Measurements from ENCODE around the gene THRB. TPM values are rescaled to one million over a fixed set of nuclear protein-coding genes. Genes with fewer than 3 reads are reported as not detected.

The THRB gene
- total and polyA plus RNA-seq, 4 experiments from 2014 or later: 0.03 TPM; not detected in 3

- H3K27ac ChIP-seq (ENCODE audit: low read depth, low read length): no peak overlapping the region
- Mint-ChIP-seq H3K4me3 (no peak overlapping the region), H3K4me1 (no peaks in the 10 kb centered on the region), H3K27ac (no peak overlapping the region), H3K9me3 (peaks cover 0 to 1% (median 0%) of the 10 kb centered on the region in 8 donors), H3K36me3 (no peaks in the 10 kb centered on the region), H3K27me3 (peaks cover 0 to 2% of the 10 kb centered on the region in 2 donors)
- H3K27me3 ChIP-seq (ENCODE audit: insufficient read depth, low read length): no peaks in the 10 kb centered on the region
- POLR2A ChIA-PET (ENCODE audit: partially characterized antibody): no interaction called here
- H3K36me3 ChIP-seq (ENCODE audit: insufficient read depth, low read length): no peaks in the 10 kb centered on the region
- H3K9me3 ChIP-seq (ENCODE audit: control insufficient read depth in 1 of 2, low read length in 2 of 2): no peaks in the 10 kb centered on the region
- DNase-seq: no peak
- H3K4me3 ChIP-seq (ENCODE audit: low read length in 2 of 2): no peak overlapping the region
- H3K4me1 ChIP-seq (ENCODE audit: insufficient read depth, low read length): no peaks in the 10 kb centered on the region
- intact Hi-C loops (cut with micrococcal nuclease): no loop called here
- CTCF ChIA-PET (ENCODE audit: partially characterized antibody): no interaction called here
These were observed 355.8 kb downstream of the THRB start for GRCh38 chr3:24138876-24139256.

DNA sequence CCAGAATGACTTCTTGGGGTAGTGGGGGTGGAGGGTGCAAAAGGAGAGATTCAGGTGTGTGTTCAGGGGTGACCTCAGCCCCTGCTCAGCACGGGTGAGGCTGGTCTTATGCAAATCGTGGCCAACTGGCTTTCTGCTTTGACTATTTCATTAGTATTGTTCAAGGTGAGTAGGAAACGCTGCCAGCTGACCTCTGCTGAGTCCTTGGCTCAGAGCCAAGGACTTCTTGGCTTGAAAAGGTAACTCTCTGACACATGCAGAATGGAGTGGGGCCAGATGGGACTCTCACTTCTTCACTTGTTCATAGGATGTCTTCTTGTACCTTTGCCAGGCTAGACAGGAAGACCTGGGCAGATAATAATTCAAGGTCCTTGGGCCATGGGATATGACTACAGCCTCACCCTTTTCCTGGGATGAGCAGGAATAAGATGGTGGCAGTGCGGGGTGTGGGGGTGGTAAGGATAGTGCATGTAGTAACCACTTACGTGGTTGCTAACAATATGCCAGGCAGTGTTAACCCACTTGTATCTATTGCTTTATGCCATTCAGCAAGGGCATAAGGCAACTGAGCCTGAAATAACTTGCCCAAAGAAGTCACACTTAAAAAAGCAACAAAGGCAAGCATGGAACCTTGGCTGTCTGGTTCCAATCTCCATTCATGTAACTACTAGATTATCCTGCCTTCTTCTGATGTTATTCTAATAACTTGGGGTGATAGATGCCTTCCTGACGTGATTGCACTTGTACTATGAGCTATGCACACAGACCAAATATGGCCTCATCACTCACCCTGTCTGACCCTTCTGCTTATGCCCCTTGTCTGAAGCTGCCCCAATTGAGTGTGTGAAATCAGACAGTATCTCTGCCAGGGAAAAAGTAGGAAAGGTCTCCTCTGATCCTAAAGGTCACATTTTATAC is 356.4 kb downstream of the THRB start:
- POLR2A ChIA-PET (ENCODE audit: partially characterized antibody): no interaction called here
- intact Hi-C loops (cut with micrococcal nuclease): no loop called here
- peaks cover 0 to 1% (median 0%) of the 10 kb centered on the region in 8 donors for H3K9me3 Mint-ChIP-seq
- peaks cover 1 to 2% of the 10 kb centered on the region in 2 donors for H3K27me3 Mint-ChIP-seq
- DNase-seq: no peak
- CTCF ChIA-PET (ENCODE audit: partially characterized antibody): no interaction called here
- H3K4me1 ChIP-seq (ENCODE audit: insufficient read depth, low read length): no peaks in the 10 kb centered on the region
- no peak overlapping the region for H3K4me3 ChIP-seq (ENCODE audit: low read length in 2 of 2)
- no peaks in the 10 kb centered on the region for H3K36me3 ChIP-seq (ENCODE audit: insufficient read depth, low read length)
- no peak overlapping the region for H3K27ac ChIP-seq (ENCODE audit: low read depth, low read length)
- H3K4me1 Mint-ChIP-seq: no peaks in the 10 kb centered on the region
- H3K36me3 Mint-ChIP-seq: no peaks in the 10 kb centered on the region
- H3K27ac Mint-ChIP-seq: no peak overlapping the region
- H3K9me3 ChIP-seq (ENCODE audit: control insufficient read depth in 1 of 2, low read length in 2 of 2): no peaks in the 10 kb centered on the region
- H3K4me3 Mint-ChIP-seq: no peak overlapping the region
- no peaks in the 10 kb centered on the region for H3K27me3 ChIP-seq (ENCODE audit: insufficient read depth, low read length)

DNA sequence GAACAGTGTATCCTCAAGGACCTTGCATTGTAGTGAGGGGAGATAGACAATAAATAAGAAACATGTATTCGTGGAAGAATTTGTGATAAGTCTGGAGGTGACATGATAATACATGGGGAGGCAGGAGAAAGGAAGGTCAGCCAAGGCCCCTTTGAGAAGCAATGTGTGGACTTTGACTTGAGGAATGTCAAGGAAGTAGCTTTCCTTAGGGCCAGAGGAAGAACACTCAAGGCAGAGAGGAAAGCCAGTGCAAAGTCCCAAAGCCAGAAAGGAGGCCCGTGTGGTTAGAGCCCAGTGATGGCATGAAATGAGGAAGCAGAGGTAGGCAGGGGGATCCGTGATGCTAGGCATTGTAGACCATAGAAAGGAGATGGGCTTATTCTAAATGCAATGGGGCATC is 357.3 kb downstream of the THRB start:
- Mint-ChIP-seq H3K36me3 (no peaks in the 10 kb centered on the region), H3K4me1 (no peaks in the 10 kb centered on the region), H3K27ac (no peak overlapping the region), H3K9me3 (peaks cover 0 to 1% (median 0%) of the 10 kb centered on the region in 8 donors), H3K27me3 (peaks cover 1 to 2% of the 10 kb centered on the region in 2 donors), H3K4me3 (no peak overlapping the region)
- Histone ChIP-seq H3K27me3 (ENCODE audit: insufficient read depth, low read length) (no peaks in the 10 kb centered on the region), H3K27ac (ENCODE audit: low read depth, low read length) (no peak overlapping the region), H3K4me3 (ENCODE audit: low read length in 2 of 2) (no peak overlapping the region), H3K9me3 (ENCODE audit: control insufficient read depth in 1 of 2, low read length in 2 of 2) (no peaks in the 10 kb centered on the region), H3K4me1 (ENCODE audit: insufficient read depth, low read length) (no peaks in the 10 kb centered on the region), H3K36me3 (ENCODE audit: insufficient read depth, low read length) (no peaks in the 10 kb centered on the region)
- ChIA-PET CTCF (ENCODE audit: partially characterized antibody) (no interaction called here), POLR2A (ENCODE audit: partially characterized antibody) (no interaction called here)
- intact Hi-C loops (cut with micrococcal nuclease): no loop called here
- no peak for DNase-seq

- ChIA-PET CTCF (ENCODE audit: partially characterized antibody) (interaction anchor here (1.0 kb wide), 1 partner anchor 10 kb away, joined by 3 read pairs; no protein-coding TSS in a partner anchor), POLR2A (ENCODE audit: partially characterized antibody) (no interaction called here)
- Histone ChIP-seq H3K27me3 (ENCODE audit: insufficient read depth, low read length) (no peaks in the 10 kb centered on the region), H3K4me1 (ENCODE audit: insufficient read depth, low read length) (no peaks in the 10 kb centered on the region), H3K4me3 (ENCODE audit: low read length in 2 of 2) (no peak overlapping the region), H3K9me3 (ENCODE audit: control insufficient read depth in 1 of 2, low read length in 2 of 2) (no peaks in the 10 kb centered on the region), H3K36me3 (ENCODE audit: insufficient read depth, low read length) (no peaks in the 10 kb centered on the region), H3K27ac (ENCODE audit: low read depth, low read length) (no peak overlapping the region)
- H3K36me3 Mint-ChIP-seq: no peaks in the 10 kb centered on the region
- no peak for DNase-seq
- no peak overlapping the region for H3K27ac Mint-ChIP-seq
- H3K4me3 Mint-ChIP-seq: no peak overlapping the region
- peaks cover 0 to 1% (median 0%) of the 10 kb centered on the region in 8 donors for H3K9me3 Mint-ChIP-seq
- peaks cover 1 to 2% of the 10 kb centered on the region in 2 donors for H3K27me3 Mint-ChIP-seq
- no peaks in the 10 kb centered on the region for H3K4me1 Mint-ChIP-seq
- intact Hi-C loops (cut with micrococcal nuclease): no loop called here
These were observed 357.9 kb downstream of the THRB start for GRCh38 chr3:24136624-24137310.

GRCh38 chr3:24135280-24135679 is 359.4 kb downstream of the THRB start:
- H3K9me3 Mint-ChIP-seq: peaks cover 0 to 1% (median 0%) of the 10 kb centered on the region in 8 donors
- Histone ChIP-seq H3K27ac (ENCODE audit: low read depth, low read length) (no peak overlapping the region), H3K27me3 (ENCODE audit: insufficient read depth, low read length) (no peaks in the 10 kb centered on the region), H3K9me3 (ENCODE audit: control insufficient read depth in 1 of 2, low read length in 2 of 2) (no peaks in the 10 kb centered on the region), H3K36me3 (ENCODE audit: insufficient read depth, low read length) (no peaks in the 10 kb centered on the region), H3K4me1 (ENCODE audit: insufficient read depth, low read length) (no peaks in the 10 kb centered on the region), H3K4me3 (ENCODE audit: low read length in 2 of 2) (no peak overlapping the region)
- H3K4me3 Mint-ChIP-seq: no peak overlapping the region
- H3K27ac Mint-ChIP-seq: no peak overlapping the region
- intact Hi-C loops (cut with micrococcal nuclease): no loop called here
- no peak for DNase-seq
- ChIA-PET POLR2A (ENCODE audit: partially characterized antibody) (no interaction called here), CTCF (ENCODE audit: partially characterized antibody) (no interaction called here)
- peaks cover 0 to 1% of the 10 kb centered on the region in 2 donors for H3K27me3 Mint-ChIP-seq
- H3K4me1 Mint-ChIP-seq: no peaks in the 10 kb centered on the region
- no peaks in the 10 kb centered on the region for H3K36me3 Mint-ChIP-seq

DNA sequence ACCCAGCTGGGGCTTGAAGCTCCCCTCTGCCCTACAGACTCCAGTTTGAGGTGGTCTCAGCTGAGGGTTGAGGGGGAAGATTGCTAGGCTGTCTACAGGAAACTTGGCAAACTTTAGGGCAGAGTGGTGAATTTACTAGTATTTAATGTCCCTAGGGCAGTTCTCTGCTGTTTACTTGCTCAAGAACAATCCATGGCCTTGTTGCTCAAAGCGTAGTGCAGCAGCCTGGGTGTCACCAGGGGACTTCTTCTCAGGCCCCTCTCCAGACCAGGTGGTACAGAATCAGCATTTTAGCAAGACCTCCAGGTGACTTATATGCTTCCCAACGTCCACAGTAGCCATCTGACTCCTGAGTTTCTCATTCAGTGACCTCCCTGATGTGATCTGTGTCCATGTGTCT is 360.7 kb downstream of the THRB start:
- intact Hi-C loops (cut with micrococcal nuclease): no loop called here
- no peaks in the 10 kb centered on the region for H3K9me3 ChIP-seq (ENCODE audit: control insufficient read depth in 1 of 2, low read length in 2 of 2)
- no peaks in the 10 kb centered on the region for H3K36me3 ChIP-seq (ENCODE audit: insufficient read depth, low read length)
- Mint-ChIP-seq H3K9me3 (peaks cover 0 to 1% (median 0%) of the 10 kb centered on the region in 8 donors), H3K4me1 (no peaks in the 10 kb centered on the region), H3K27ac (no peak overlapping the region), H3K36me3 (no peaks in the 10 kb centered on the region), H3K4me3 (no peak overlapping the region), H3K27me3 (peaks cover 0 to 1% of the 10 kb centered on the region in 2 donors)
- H3K27me3 ChIP-seq (ENCODE audit: insufficient read depth, low read length): no peaks in the 10 kb centered on the region
- H3K4me3 ChIP-seq (ENCODE audit: low read length in 2 of 2): no peak overlapping the region
- H3K4me1 ChIP-seq (ENCODE audit: insufficient read depth, low read length): no peaks in the 10 kb centered on the region
- H3K27ac ChIP-seq (ENCODE audit: low read depth, low read length): no peak overlapping the region
- POLR2A ChIA-PET (ENCODE audit: partially characterized antibody): no interaction called here
- CTCF ChIA-PET (ENCODE audit: partially characterized antibody): no interaction called here
- DNase-seq: no peak

- intact Hi-C loops (cut with micrococcal nuclease): no loop called here
- CTCF ChIA-PET (ENCODE audit: partially characterized antibody): no interaction called here
These were observed 361.2 kb downstream of the THRB start for GRCh38 chr3:24133436-24133835.

More at GRCh38 chr3:24133436-24133835, 361.2 kb downstream of the THRB start:
- no peak overlapping the region for H3K27ac Mint-ChIP-seq
- peaks cover 0 to 1% of the 10 kb centered on the region in 2 donors for H3K27me3 Mint-ChIP-seq
- Histone ChIP-seq H3K27me3 (ENCODE audit: insufficient read depth, low read length) (no peaks in the 10 kb centered on the region), H3K27ac (ENCODE audit: low read depth, low read length) (no peak overlapping the region), H3K36me3 (ENCODE audit: insufficient read depth, low read length) (no peaks in the 10 kb centered on the region), H3K4me1 (ENCODE audit: insufficient read depth, low read length) (no peaks in the 10 kb centered on the region), H3K4me3 (ENCODE audit: low read length in 2 of 2) (no peak overlapping the region), H3K9me3 (ENCODE audit: control insufficient read depth in 1 of 2, low read length in 2 of 2) (no peaks in the 10 kb centered on the region)
- H3K4me1 Mint-ChIP-seq: no peaks in the 10 kb centered on the region
- POLR2A ChIA-PET (ENCODE audit: partially characterized antibody): no interaction called here
- peaks cover 0 to 1% (median 0%) of the 10 kb centered on the region in 8 donors for H3K9me3 Mint-ChIP-seq
- H3K36me3 Mint-ChIP-seq: no peaks in the 10 kb centered on the region
- H3K4me3 Mint-ChIP-seq: no peak overlapping the region
- DNase-seq: no peak

All from CD4-positive, alpha-beta memory T cell (primary cell).